Osteoblast (primary cell): Measurements from ENCODE around the gene MFAP3L. TPM values are rescaled to one million over a fixed set of nuclear protein-coding genes. Genes with fewer than 3 reads are reported as not detected.
"Not testable (repeated sequence)": the region's sequence is repeated elsewhere in the genome, so short reads cannot be mapped to it uniquely, and the experiment has no call there.

Source experiments
- DNase-seq: peaks from one replicate; pipeline ENCODE4 v3.0.0; 2011; ENCODE audit warnings: low spot score, mixed read lengths; ENCODE audit not compliant: insufficient read length; ENCODE audit errors: missing footprints
- H2AFZ ChIP-seq: 2 replicates; pipeline ENCODE4 v1.6.0; 2011; ENCODE audit warnings: mild to moderate bottlenecking, low read length
- H3K27ac ChIP-seq: 2 replicates; pipeline ENCODE4 v1.5.1; 2011; ENCODE audit warnings: mild to moderate bottlenecking, low read depth, low read length, moderate library complexity
- H3K27me3 ChIP-seq: 2 replicates; pipeline ENCODE4 v1.6.0; 2012; ENCODE audit warnings: mild to moderate bottlenecking, control low read depth, inconsistent platforms, low read length, moderate library complexity; ENCODE audit not compliant: insufficient read depth
- H3K36me3 ChIP-seq: 2 replicates; pipeline ENCODE4 v1.5.1; 2011; ENCODE audit warnings: mild to moderate bottlenecking, low read length, control low read depth, moderate library complexity; ENCODE audit not compliant: insufficient read depth
- H3K4me1 ChIP-seq: 2 replicates; pipeline ENCODE4 v1.5.1; 2011; ENCODE audit warnings: mild to moderate bottlenecking, low read length, control low read depth, moderate library complexity; ENCODE audit not compliant: insufficient read depth
- H3K4me2 ChIP-seq: 2 replicates; pipeline ENCODE4 v1.6.0; 2011; ENCODE audit warnings: mild to moderate bottlenecking, low read length; ENCODE audit not compliant: insufficient read depth
- H3K4me3 ChIP-seq: fragments of 200-600 bp; sonication (generic); 3 replicates; pipeline ENCODE4 v1.5.1; 2012; ENCODE audit warnings: mild to moderate bottlenecking, low read length, inconsistent platforms; ENCODE audit not compliant: insufficient read depth
- H3K79me2 ChIP-seq: 2 replicates; pipeline ENCODE4 v1.6.0; 2012; ENCODE audit warnings: mild to moderate bottlenecking, low read length, control low read depth, inconsistent platforms; ENCODE audit not compliant: insufficient read depth
- H3K9me3 ChIP-seq: 2 replicates; pipeline ENCODE4 v1.5.1; 2011; ENCODE audit warnings: low read depth, low read length, control low read depth
- H4K20me1 ChIP-seq: 2 replicates; pipeline ENCODE4 v1.6.0; 2012; ENCODE audit warnings: mild to moderate bottlenecking, low read length, control low read depth; ENCODE audit not compliant: insufficient read depth
- total RNA-seq: library from RNA; depleted of rRNA; stranded (reverse); fragments of >200 nt; gene quantifications from 2 replicates; pipeline ENCODE4 v1.2.3, GENCODE V29; 2012
- TF ChIP-seq, protein P1 (sequence below): IDR thresholded peaks from 2 replicates; pipeline ENCODE4 v1.5.1; 2011; ENCODE audit warnings: mild to moderate bottlenecking, low read depth, low read length, moderate library complexity; ENCODE audit errors: extremely low read depth

MFAP3L gene
- total RNA-seq, 1 donor = 7.6 TPM

DNA sequence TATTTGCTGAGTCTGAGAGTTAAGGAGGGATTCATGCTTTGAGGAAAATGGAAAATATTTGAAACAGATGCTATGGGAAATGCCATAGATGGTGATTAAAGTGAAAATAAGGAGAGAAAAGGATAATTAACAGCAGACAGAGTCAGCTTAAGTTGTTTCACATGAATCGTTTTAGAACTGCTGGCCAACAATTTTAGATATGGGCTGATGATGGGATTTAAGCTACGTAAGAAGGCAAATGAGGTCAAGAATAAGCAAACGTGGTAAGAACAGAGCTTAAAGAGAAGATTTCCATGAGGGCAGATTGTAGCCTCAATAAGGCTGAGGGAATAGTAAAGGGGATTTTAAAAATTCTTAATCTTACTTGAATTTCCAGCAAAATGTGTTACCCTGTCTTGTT is 77.9 kb downstream of the MFAP3L start:
- DNase-seq = no peak
- TF ChIP-seq, protein P1, sequence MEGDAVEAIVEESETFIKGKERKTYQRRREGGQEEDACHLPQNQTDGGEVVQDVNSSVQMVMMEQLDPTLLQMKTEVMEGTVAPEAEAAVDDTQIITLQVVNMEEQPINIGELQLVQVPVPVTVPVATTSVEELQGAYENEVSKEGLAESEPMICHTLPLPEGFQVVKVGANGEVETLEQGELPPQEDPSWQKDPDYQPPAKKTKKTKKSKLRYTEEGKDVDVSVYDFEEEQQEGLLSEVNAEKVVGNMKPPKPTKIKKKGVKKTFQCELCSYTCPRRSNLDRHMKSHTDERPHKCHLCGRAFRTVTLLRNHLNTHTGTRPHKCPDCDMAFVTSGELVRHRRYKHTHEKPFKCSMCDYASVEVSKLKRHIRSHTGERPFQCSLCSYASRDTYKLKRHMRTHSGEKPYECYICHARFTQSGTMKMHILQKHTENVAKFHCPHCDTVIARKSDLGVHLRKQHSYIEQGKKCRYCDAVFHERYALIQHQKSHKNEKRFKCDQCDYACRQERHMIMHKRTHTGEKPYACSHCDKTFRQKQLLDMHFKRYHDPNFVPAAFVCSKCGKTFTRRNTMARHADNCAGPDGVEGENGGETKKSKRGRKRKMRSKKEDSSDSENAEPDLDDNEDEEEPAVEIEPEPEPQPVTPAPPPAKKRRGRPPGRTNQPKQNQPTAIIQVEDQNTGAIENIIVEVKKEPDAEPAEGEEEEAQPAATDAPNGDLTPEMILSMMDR = no peak
- H3K79me2 ChIP-seq = no peaks in the 10 kb centered on the region

DNA sequence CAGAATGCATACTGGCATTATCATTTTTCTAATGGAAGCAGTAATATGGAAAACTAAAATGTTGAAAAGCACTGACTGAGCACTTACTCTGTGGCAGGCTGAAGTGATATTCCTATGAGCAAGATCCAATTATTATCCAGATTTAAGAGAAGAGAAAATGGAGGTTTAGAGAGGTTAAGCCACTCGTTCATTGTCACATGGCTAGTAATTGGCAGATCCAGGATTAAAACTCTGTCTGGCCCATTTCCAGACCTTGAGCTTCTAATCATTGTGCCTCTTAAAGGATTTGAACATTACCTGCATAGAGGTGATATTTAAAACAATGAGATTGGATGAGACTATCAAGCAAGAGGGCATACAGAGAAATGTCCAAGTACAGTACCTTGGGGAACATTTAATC is 80.6 kb downstream of the MFAP3L start:
- Histone ChIP-seq H3K4me3 (no peak overlapping the region), H3K4me2 (no peak overlapping the region), H3K36me3 (no peaks in the 10 kb centered on the region), H3K9me3 (no peaks in the 10 kb centered on the region), H2AFZ (no peak overlapping the region), H3K4me1 (no peaks in the 10 kb centered on the region), H4K20me1 (no peaks in the 10 kb centered on the region), H3K79me2 (no peaks in the 10 kb centered on the region), H3K27me3 (no peaks in the 10 kb centered on the region), H3K27ac (no peak overlapping the region)
- DNase-seq = no peak
- TF ChIP-seq, protein P1 = no peak

More for the DNA sequence above, 77.9 kb downstream of the MFAP3L start:
- no peaks in the 10 kb centered on the region for H3K36me3 ChIP-seq
- H2AFZ ChIP-seq = no peak overlapping the region
- H3K4me1 ChIP-seq = no peaks in the 10 kb centered on the region
- H3K4me2 ChIP-seq = no peak overlapping the region
- H3K9me3 ChIP-seq = no peaks in the 10 kb centered on the region
- H3K4me3 ChIP-seq = no peak overlapping the region
- no peaks in the 10 kb centered on the region for H4K20me1 ChIP-seq
- no peaks in the 10 kb centered on the region for H3K27me3 ChIP-seq
- H3K27ac ChIP-seq = no peak overlapping the region

DNA sequence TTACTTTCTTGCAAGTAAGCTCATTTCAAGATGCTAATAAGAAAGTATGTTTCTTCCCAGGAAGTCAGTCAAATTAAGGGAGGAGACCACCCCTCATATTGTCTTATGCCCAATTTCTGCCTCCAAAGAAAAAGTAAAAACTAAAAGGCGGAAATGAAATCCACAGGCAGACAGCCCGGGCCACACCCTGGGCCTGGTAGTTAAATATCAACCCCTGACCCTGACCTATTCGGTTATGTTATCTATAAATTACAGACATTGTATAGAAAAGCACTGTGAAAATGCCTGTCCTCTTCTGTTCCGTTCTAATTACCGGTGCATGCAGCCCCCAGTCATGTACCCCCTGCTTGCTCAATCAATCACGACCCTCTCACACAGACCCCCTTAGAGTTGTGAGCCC is 82.6 kb downstream of the MFAP3L start:
- H2AFZ ChIP-seq, H3K79me2 ChIP-seq, H3K27ac ChIP-seq, H3K4me1 ChIP-seq, H3K4me2 ChIP-seq, H3K4me3 ChIP-seq, H3K9me3 ChIP-seq, H4K20me1 ChIP-seq, DNase-seq, H3K36me3 ChIP-seq, H3K27me3 ChIP-seq: not testable (repeated sequence)

DNA sequence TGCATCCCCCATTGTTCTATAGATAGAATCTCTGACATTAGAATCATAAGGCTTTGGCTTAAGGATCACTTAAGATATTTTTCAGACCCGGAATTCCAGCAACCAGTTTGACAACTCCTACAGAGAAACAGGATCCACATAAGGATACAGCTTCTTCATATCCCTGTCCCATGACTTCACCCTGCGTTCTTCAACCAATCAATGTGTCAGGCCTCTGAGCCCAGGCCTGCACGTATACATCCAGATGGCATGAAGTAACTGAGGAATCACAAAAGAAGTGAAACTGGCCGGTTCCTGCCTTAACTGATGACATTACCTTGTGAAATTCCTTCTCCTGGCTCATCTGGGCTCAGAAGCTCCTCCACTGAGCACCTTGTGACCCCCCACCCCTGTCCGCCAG is 85.1 kb downstream of the MFAP3L start:
- DNase-seq = no peak
- TF ChIP-seq, protein P1 = no peak
- Histone ChIP-seq H3K9me3 (no peaks in the 10 kb centered on the region), H3K4me1 (no peaks in the 10 kb centered on the region), H3K27ac (no peak overlapping the region), H3K4me3 (no peak overlapping the region), H3K27me3 (no peaks in the 10 kb centered on the region), H3K36me3 (no peaks in the 10 kb centered on the region), H3K4me2 (no peak overlapping the region), H4K20me1 (no peaks in the 10 kb centered on the region), H2AFZ (no peak overlapping the region), H3K79me2 (no peaks in the 10 kb centered on the region)
